ENCODE results near the gene MAP1LC3A.

MAP1LC3A gene

DNA sequence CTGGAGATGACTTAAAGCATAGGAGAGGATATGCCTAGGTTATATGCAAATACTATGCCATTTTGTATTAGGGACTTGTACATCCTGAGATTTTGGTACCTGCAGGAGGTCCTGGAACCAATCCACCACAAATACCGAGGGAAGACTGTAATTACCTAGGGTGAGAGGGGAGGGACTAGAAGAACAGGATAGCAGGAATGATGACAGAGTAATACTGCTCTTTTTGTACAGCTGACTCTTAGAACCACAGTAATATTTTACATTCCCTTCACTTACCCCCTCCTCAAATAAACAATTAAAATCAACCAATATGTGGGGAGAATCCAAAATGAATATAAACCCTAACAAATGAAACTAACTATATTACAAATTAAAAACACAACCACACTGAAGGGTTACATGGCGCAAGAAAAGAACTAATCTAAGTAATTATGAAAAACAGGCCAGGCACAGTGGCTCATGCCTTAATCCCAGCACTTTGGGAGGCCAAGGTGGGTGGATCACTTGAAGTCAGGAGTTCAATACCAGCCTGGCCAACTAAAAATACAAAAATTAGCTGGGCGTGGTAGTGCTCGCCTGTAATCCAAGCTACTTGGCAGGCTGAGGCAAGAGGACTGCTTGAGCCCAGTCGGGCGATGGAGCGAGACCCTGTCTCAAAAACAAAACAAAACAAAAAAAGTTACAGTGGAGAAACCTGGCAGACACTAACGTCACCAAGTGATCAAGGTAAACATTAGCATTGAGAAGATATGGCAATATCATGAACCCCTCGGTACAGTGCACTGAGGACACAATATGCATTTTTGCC, 37.1 kb downstream of the MAP1LC3A start:
- DNase-seq (ENCODE audit: low read depth): no peak
- no peak overlapping the region for H3K4me3 ChIP-seq (ENCODE audit: low read length)
- TF ChIP-seq, protein P1, sequence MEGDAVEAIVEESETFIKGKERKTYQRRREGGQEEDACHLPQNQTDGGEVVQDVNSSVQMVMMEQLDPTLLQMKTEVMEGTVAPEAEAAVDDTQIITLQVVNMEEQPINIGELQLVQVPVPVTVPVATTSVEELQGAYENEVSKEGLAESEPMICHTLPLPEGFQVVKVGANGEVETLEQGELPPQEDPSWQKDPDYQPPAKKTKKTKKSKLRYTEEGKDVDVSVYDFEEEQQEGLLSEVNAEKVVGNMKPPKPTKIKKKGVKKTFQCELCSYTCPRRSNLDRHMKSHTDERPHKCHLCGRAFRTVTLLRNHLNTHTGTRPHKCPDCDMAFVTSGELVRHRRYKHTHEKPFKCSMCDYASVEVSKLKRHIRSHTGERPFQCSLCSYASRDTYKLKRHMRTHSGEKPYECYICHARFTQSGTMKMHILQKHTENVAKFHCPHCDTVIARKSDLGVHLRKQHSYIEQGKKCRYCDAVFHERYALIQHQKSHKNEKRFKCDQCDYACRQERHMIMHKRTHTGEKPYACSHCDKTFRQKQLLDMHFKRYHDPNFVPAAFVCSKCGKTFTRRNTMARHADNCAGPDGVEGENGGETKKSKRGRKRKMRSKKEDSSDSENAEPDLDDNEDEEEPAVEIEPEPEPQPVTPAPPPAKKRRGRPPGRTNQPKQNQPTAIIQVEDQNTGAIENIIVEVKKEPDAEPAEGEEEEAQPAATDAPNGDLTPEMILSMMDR (conservative IDR thresholded peaks at IDR 0.05; ENCODE audit: low read length): no peak

DNA sequence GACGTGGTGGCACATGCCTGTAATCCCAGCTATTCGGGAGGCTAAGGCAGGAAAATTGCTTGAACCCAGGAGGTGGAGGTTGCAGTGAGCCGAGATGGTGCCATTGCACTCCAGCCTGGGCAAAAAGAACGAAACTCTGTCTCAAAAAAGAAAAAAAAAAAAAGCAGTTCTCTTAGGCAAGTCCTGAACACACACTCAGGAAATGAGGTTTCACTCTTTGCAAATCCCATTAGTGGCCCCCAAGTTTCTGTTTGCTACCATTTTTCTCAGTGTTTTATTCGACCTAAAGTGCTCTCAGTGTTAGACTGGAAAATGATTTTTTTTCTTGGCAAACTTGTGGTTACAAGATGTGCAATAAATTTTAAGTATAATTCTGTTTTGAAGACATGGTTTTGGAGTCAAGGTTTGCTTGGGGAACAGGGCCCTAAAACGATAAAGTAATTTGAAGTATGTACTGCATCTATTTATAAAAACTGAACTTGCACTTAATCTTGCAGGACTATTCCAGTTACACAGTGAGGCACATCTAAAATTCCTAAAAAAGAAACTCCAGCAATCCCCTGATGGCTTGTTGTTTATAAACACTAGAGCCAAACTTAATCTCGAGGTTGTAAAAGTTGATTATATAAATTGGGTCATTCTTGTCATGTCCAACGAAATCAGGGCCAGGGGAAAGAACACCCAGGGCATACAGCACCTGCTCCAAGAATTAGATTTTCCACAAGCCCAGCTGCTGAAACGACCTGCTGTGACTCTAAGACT, 42.6 kb downstream of the MAP1LC3A start:
- no peak for DNase-seq (ENCODE audit: low read depth)
- H3K4me3 ChIP-seq (ENCODE audit: low read length): no peak overlapping the region
- TF ChIP-seq, protein P1 (conservative IDR thresholded peaks at IDR 0.05; ENCODE audit: low read length): no peak

DNA sequence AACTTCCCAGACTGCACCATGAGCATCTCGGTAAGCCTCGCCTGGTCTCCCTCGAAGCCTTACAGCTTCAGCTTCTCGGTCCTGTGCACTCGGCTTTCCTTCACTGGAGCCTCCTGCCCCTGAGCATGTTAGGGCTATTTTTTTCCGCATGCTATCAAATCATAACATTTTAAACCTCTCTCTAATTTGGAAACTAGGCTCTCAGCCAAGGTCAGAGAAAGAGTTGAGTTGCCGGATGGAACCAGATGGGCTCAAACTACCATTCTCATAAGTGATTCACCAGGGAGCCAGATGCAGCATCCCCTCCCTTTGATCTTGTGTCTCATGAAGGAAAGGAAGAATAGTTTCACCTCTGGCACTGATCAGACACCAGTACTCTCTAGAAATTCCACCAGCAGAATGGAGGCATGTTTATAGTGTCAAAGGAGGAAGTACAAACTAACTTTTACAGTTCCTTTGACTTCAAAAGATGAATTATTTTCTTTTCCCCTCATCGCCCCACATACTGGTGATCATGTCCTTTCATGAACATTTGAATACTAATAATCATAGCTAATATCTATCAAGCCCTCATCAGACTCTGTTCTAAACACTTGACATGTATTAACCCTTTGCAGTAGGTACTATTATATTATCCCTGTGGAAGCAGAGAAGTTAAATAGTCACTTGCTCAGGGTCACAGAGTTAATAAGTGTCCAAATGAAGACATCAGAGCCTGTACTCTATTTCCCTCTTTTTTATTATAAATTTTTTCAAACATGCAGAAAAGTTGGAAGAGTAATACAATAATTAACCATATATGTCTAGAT, 46.7 kb downstream of the MAP1LC3A start:
- DNase-seq (ENCODE audit: low read depth): peak; percentile 68
- TF ChIP-seq, protein P1 (conservative IDR thresholded peaks at IDR 0.05; ENCODE audit: low read length): no peak
- H3K4me3 ChIP-seq (ENCODE audit: low read length): no peak overlapping the region

DNA sequence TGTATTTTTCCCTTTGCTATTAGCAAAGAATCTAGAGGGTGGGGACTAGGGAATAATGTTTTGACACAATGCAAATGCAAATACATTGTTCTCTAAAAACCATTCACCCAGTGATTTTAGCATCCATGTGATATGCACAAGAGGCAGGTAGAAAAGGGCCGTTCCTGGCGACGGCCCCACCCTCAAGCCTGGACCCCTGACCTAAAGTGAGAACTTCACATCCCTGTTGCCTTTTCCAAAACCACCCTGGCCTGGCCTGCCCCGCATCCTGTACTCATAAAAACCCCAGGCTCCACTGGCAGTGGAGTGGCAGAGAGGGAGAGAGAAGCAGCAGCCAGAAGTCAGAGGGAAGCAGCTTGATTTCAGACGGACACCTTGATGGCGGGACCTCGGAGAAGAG, 48.5 kb downstream of the MAP1LC3A start:
- DNase-seq (ENCODE audit: low read depth): no peak
- TF ChIP-seq, protein P1 (conservative IDR thresholded peaks at IDR 0.05; ENCODE audit: low read length): no peak
- no peak overlapping the region for H3K4me3 ChIP-seq (ENCODE audit: low read length)
